Uterus (tissue), 4 donors: ENCODE results near the gene C6orf89. TPM values are rescaled to one million over a fixed set of nuclear protein-coding genes. Genes with fewer than 3 reads are reported as not detected.

Source experiments
- DNase-seq, 2 donors: peaks; one replicate each; pipeline ENCODE4 v3.0.0-alpha.2; 2019 to 2020
- H3K27ac ChIP-seq, 2 donors: fragments of 200-600 bp; sonication (generic); 1 replicate in 1 of 2; 2 replicates in 1 of 2; pipeline ENCODE4 v1.5.1; 2016 to 2018
- H3K27me3 ChIP-seq, 2 donors: fragments of 200-600 bp; sonication (generic); one replicate each; pipeline ENCODE4 v1.5.1; 2018 to 2019; ENCODE audit warnings: control low read depth in 1 of 2
- H3K36me3 ChIP-seq, 2 donors: fragments of 200-600 bp; sonication (generic); one replicate each; pipeline ENCODE4 v1.5.1; 2019; ENCODE audit warnings: control low read depth in 1 of 2
- H3K4me1 ChIP-seq, 2 donors: fragments of 200-600 bp; sonication (generic); one replicate each; pipeline ENCODE4 v1.5.1; 2018 to 2019; ENCODE audit warnings: control low read depth in 1 of 2
- H3K4me3 ChIP-seq, 2 donors: fragments of 200-600 bp; sonication (generic); 1 replicate in 1 of 2; 2 replicates in 1 of 2; pipeline ENCODE4 v1.5.1; 2018 to 2019; ENCODE audit warnings: mild to moderate bottlenecking in 1 of 2
- H3K9me3 ChIP-seq, 2 donors: fragments of 200-600 bp; sonication (generic); one replicate each; pipeline ENCODE4 v1.5.1; 2019; ENCODE audit warnings: control low read depth in 1 of 2
- POLR2A ChIP-seq, 2 donors: fragments of 450-650 bp; IDR thresholded peaks; one replicate each; pipeline ENCODE4 v1.6.1; 2016; ENCODE audit warnings: antibody characterized with exemption in 2 of 2, mild to moderate bottlenecking in 1 of 2, moderate library complexity in 1 of 2
- intact Hi-C: fragments of 100-400 bp; cut with DNase I; formaldehyde crosslinking; loops from one replicate; pipeline ENCODE4 v1.15.1; 2023; ENCODE audit warnings: low total_unique reads
- total RNA-seq, 4 donors: library from RNA; depleted of rRNA in 3 of 4; stranded (reverse); fragments of >200 nt in 3 of 4; gene quantifications; one replicate each; pipeline versions ENCODE4 v1.1.0 to v1.2.4, GENCODE V29; 2014 to 2023
- TF ChIP-seq, protein P1 (sequence below), 4 experiments: fragments of 200-600 bp in 2 of 4; fragments of 450-650 bp in 2 of 4; sonication (generic) in 2 of 4; IDR thresholded peaks; one replicate each; pipeline ENCODE4 v1.5.1; 2016 to 2019; ENCODE audit warnings: antibody characterized with exemption in 4 of 4, mild to moderate bottlenecking in 2 of 4, moderate library complexity in 1 of 4
- donor health status: DM: yes; HTN: yes; CAD: no.

C6orf89 gene
- total RNA-seq, 4 donors from 2014 or later: 21.3 to 67.9 (median 42.6) TPM

DNA sequence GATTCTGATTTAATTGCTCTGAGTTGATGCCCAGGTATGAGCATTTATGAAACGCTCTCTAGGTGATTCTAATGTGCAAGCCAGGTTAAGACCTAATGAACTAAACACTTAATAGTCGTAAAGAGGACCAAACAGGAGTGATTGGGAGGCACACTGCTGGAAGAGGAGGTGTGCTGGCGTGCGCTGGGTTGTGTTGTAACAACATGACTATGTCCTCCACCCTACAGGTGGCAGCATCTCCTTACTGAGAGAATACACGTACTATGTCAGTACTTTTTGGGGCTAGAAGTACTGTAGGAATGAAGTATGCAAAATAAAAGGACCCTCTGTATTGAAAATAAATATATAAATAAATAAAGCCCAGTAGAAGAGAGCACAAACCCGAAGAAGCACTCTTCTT is 11.9 kb downstream of the C6orf89 start:
- no peaks in the 10 kb centered on the region for H3K36me3 ChIP-seq
- intact Hi-C loops: no loop called here
- H3K27me3 ChIP-seq: no peaks in the 10 kb centered on the region
- TF ChIP-seq, protein P1, sequence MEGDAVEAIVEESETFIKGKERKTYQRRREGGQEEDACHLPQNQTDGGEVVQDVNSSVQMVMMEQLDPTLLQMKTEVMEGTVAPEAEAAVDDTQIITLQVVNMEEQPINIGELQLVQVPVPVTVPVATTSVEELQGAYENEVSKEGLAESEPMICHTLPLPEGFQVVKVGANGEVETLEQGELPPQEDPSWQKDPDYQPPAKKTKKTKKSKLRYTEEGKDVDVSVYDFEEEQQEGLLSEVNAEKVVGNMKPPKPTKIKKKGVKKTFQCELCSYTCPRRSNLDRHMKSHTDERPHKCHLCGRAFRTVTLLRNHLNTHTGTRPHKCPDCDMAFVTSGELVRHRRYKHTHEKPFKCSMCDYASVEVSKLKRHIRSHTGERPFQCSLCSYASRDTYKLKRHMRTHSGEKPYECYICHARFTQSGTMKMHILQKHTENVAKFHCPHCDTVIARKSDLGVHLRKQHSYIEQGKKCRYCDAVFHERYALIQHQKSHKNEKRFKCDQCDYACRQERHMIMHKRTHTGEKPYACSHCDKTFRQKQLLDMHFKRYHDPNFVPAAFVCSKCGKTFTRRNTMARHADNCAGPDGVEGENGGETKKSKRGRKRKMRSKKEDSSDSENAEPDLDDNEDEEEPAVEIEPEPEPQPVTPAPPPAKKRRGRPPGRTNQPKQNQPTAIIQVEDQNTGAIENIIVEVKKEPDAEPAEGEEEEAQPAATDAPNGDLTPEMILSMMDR (IDR thresholded peaks at IDR 0.05): peak in 2 of 4 experiments; percentile 14 to 17
- TF ChIP-seq POLR2A (IDR thresholded peaks at IDR 0.05): no peak
- H3K9me3 ChIP-seq: no peaks in the 10 kb centered on the region
- no peaks in the 10 kb centered on the region for H3K4me1 ChIP-seq
- H3K27ac ChIP-seq: no peak overlapping the region
- no peak for DNase-seq
- no peak overlapping the region for H3K4me3 ChIP-seq

DNA sequence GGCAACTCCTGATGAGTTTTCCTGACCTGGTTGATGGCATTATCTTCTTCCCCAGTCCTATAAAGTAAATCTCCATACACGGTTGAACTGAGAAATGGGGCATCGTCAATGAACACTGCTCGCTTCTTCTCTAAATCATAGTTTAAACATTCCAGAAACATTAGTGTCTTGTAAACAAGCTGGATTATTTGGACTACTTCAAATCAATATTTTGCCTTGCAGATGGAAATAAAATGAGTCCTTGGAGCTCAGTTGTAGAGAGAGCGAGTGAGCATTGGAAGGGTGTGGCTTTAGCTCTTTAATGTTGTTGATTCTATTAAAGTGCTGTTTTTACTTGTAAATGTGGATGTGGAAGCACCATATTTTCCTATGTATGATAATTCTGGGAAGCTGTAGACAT is 18.4 kb downstream of the C6orf89 start:
- Histone ChIP-seq H3K9me3 (no peaks in the 10 kb centered on the region), H3K27ac (no peak overlapping the region), H3K4me1 (no peaks in the 10 kb centered on the region), H3K4me3 (no peak overlapping the region), H3K36me3 (no peaks in the 10 kb centered on the region), H3K27me3 (no peaks in the 10 kb centered on the region)
- no peak for TF ChIP-seq POLR2A (IDR thresholded peaks at IDR 0.05)
- intact Hi-C loops: no loop called here
- no peak for DNase-seq

DNA sequence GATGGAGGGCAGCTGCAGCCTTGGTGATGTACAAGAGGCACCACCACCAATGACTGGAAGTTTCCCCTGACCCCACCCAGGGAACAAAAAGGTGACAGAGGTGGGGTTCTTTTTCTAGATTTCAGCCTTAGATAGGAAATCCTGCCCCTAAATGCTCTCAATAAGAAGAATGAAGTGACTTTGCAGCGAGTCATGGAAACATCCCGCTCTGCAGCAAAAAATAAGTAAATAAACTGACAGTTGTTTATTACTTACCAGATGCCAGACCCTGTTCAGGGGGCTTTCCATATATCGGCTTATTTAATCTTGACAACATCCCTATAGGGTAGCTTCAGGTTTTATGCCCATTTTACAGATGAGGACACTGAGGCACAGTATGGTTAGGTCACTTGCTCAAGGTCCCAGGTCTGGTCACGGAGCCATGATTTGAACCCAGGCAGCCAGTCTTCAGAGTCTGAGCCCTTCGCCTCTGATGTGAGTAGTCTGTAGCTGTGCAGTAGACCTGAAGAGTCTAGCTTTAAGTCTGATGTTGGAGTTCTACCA is 19.2 kb downstream of the C6orf89 start:
- DNase-seq: no peak
- Histone ChIP-seq H3K4me1 (no peaks in the 10 kb centered on the region), H3K36me3 (no peaks in the 10 kb centered on the region), H3K9me3 (no peaks in the 10 kb centered on the region), H3K4me3 (no peak overlapping the region), H3K27me3 (no peaks in the 10 kb centered on the region), H3K27ac (no peak overlapping the region)
- intact Hi-C loops: no loop called here
- no peak for TF ChIP-seq POLR2A (IDR thresholded peaks at IDR 0.05)
- TF ChIP-seq, protein P1 (IDR thresholded peaks at IDR 0.05): no peak

DNA sequence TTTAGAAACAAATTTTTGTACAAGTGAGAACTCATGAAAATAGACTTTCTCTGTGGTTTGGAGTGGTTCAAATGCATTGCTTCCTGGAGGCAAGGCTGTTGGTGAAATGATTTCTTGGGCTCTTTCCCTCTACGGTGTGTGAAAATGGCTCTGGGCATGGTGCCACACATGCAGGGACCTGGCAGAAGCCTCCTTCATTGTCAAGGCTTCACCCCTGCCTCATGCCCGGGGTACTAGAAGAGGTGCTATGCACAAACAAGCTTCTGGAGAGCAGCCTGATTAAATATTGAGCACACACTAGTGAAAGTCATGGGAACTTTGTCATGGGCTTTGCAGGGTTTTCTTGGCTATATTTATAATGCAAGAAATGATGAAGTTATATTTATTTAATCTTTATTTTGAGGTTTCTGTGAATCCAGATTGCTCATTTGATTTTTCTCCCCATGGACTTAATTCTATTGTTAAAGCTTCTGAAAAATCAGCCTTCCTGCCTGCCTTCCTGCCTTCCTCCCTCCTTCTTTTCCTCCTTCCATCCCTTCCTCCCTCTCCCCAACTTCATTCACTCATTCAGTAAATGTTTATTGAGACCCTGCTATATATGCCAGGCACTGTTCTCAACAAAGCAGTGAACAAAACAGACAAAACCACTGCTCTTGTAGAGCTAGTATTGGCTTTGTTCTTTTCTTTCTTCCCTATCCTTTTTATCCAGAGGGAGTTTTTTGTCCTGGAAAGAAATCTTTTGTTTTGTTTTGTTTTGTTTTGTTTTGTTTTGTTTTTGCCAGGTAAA is 21.0 kb downstream of the C6orf89 start:
- intact Hi-C loops: no loop called here
- Histone ChIP-seq H3K27me3 (no peaks in the 10 kb centered on the region), H3K9me3 (no peaks in the 10 kb centered on the region), H3K4me3 (no peak overlapping the region), H3K36me3 (no peaks in the 10 kb centered on the region), H3K4me1 (no peaks in the 10 kb centered on the region), H3K27ac (peak overlapping the region in 1 of 2 donors; percentile 36)
- no peak for TF ChIP-seq POLR2A (IDR thresholded peaks at IDR 0.05)
- TF ChIP-seq, protein P1 (IDR thresholded peaks at IDR 0.05): no peak
- DNase-seq: no peak

DNA sequence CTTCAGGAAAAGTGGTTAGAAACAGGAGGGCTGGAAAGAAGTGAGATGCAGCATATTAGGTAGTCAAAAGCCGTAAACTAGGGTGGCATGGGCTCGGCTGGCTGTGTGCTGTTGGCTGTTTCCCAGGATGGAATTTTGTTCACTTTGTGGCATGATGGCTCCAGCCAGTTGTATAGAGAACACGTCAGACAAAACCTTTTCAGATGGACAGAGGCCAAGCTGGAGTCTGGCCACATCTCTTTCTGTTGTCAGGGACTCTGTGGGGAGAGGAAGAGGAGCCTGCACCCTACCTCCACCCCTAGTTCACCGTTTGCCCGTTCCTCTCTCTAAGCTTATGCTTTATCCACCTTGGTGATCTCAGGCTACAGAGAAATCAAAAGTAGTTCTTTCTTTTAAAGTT is 22.0 kb downstream of the C6orf89 start:
- Histone ChIP-seq H3K9me3 (no peaks in the 10 kb centered on the region), H3K27ac (peak overlapping the region; percentile 33 to 36), H3K4me3 (no peak overlapping the region), H3K36me3 (no peaks in the 10 kb centered on the region), H3K27me3 (no peaks in the 10 kb centered on the region), H3K4me1 (no peaks in the 10 kb centered on the region)
- peak in 1 of 2 donors; percentile 60 for DNase-seq
- TF ChIP-seq POLR2A (IDR thresholded peaks at IDR 0.05): no peak
- TF ChIP-seq, protein P1 (IDR thresholded peaks at IDR 0.05): no peak
- intact Hi-C loops: no loop called here
